GM23338 (cell line): Measurements from ENCODE around the gene ATP5MC2. TPM values are rescaled to one million over a fixed set of nuclear protein-coding genes. Genes with fewer than 3 reads are reported as not detected.

ENCODE experiments used
- ATAC-seq: fragments of 200-7000 bp; cut with Tn5 transposase; 3 replicates; pipeline ENCODE4 v1.9.1; 2020
- DNase-seq: peaks from one replicate; pipeline ENCODE4 v3.0.0-alpha.2; 2015; ENCODE audit warnings: low spot score
- H2AFZ ChIP-seq: fragments of 200-600 bp; sonication (generic); 2 replicates; pipeline ENCODE4 v1.8.0; 2016; ENCODE audit warnings: antibody characterized with exemption, mild to moderate bottlenecking, moderate library complexity
- H3F3A ChIP-seq: fragments of 200-600 bp; sonication (generic); replicated peaks from 2 replicates; pipeline ENCODE4 v1.8.0; 2017; ENCODE audit warnings: antibody characterized with exemption, mixed run types, low read depth
- H3K27ac ChIP-seq: fragments of 200-600 bp; sonication (generic); 2 replicates; pipeline ENCODE4 v1.6.1; 2016; ENCODE audit warnings: low read depth
- H3K27me3 ChIP-seq: fragments of 200-600 bp; sonication (generic); 2 replicates; pipeline ENCODE4 v1.8.0; 2016; ENCODE audit warnings: mild to moderate bottlenecking, mixed run types, moderate library complexity; ENCODE audit not compliant: insufficient read depth
- H3K36me3 ChIP-seq: fragments of 200-600 bp; sonication (generic); 2 replicates; pipeline ENCODE4 v1.8.0; 2016; ENCODE audit warnings: mild to moderate bottlenecking; ENCODE audit not compliant: insufficient read depth
- H3K4me1 ChIP-seq: fragments of 200-600 bp; sonication (generic); 2 replicates; pipeline ENCODE4 v1.8.0; 2016; ENCODE audit warnings: mild to moderate bottlenecking, moderate library complexity; ENCODE audit not compliant: insufficient read depth
- H3K4me2 ChIP-seq: fragments of 200-600 bp; sonication (generic); 2 replicates; pipeline ENCODE4 v1.7.1; 2017; ENCODE audit warnings: mixed run types
- H3K4me3 ChIP-seq: fragments of 200-600 bp; sonication (generic); 2 replicates; pipeline ENCODE4 v1.6.1; 2016; ENCODE audit warnings: mixed run types
- H3K79me2 ChIP-seq: fragments of 200-600 bp; sonication (generic); replicated peaks from 2 replicates; pipeline ENCODE4 v1.8.0; 2017; ENCODE audit warnings: mild to moderate bottlenecking; ENCODE audit not compliant: insufficient read depth
- H3K9me2 ChIP-seq: fragments of 200-600 bp; sonication (generic); 2 replicates; pipeline ENCODE4 v1.8.0; 2017; ENCODE audit not compliant: insufficient read depth
- H4K20me1 ChIP-seq: fragments of 200-600 bp; sonication (generic); replicated peaks from 2 replicates; pipeline ENCODE4 v1.8.0; 2017; ENCODE audit warnings: mild to moderate bottlenecking; ENCODE audit not compliant: insufficient read depth
- H3K27ac Mint-ChIP-seq: 2 replicates; pipeline ENCODE4 v1.8.0; 2020; ENCODE audit warnings: inconsistent platforms, mild to moderate bottlenecking, moderate library complexity, mixed read lengths
- H3K27me3 Mint-ChIP-seq: 3 replicates; pipeline ENCODE4 v1.8.0; 2022; ENCODE audit warnings: low read depth, mild to moderate bottlenecking, moderate library complexity, mixed read lengths, inconsistent platforms; ENCODE audit not compliant: insufficient read depth, poor library complexity
- H3K36me3 Mint-ChIP-seq: 3 replicates; pipeline ENCODE4 v1.8.0; 2021; ENCODE audit warnings: low read depth, mild to moderate bottlenecking, inconsistent platforms, moderate library complexity, mixed read lengths
- H3K4me1 Mint-ChIP-seq: 3 replicates; pipeline ENCODE4 v1.8.0; 2020; ENCODE audit warnings: mild to moderate bottlenecking, inconsistent platforms, mixed read lengths
- H3K4me3 Mint-ChIP-seq: 3 replicates; pipeline ENCODE4 v1.8.0; 2021; ENCODE audit warnings: moderate library complexity, mild to moderate bottlenecking, inconsistent platforms, mixed read lengths
- H3K9me3 Mint-ChIP-seq: 3 replicates; pipeline ENCODE4 v1.8.0; 2020; ENCODE audit warnings: moderate library complexity, mild to moderate bottlenecking, inconsistent platforms, mixed read lengths
- EZH2 ChIP-seq: fragments of 200-600 bp; sonication (generic); IDR thresholded peaks from one replicate; pipeline ENCODE4 v1.8.0; 2017; ENCODE audit warnings: antibody characterized with exemption, mild to moderate bottlenecking, low read depth; ENCODE audit not compliant: unreplicated experiment
- NANOG ChIP-seq: IDR thresholded peaks from 2 replicates; pipeline ENCODE4 v1.6.1; 2016; ENCODE audit warnings: antibody characterized with exemption, borderline replicate concordance
- REST ChIP-seq: IDR thresholded peaks from one replicate; pipeline ENCODE4 v1.6.1; 2018; ENCODE audit warnings: antibody characterized with exemption; ENCODE audit not compliant: unreplicated experiment
- STAT1 ChIP-seq: IDR thresholded peaks from one replicate; pipeline ENCODE4 v1.6.1; 2016; ENCODE audit warnings: antibody characterized with exemption; ENCODE audit not compliant: unreplicated experiment
- ZNF331 ChIP-seq: fragments of 250-450 bp; sonication (Bioruptor Pico); IDR thresholded peaks from 2 replicates; pipeline ENCODE4 v1.5.0; 2020; ENCODE audit warnings: low read depth, mild to moderate bottlenecking, moderate library complexity
- polyA plus RNA-seq: library from polyadenylated mRNA; unstranded; fragments of >200 nt; fragmentation: Nextera tagmentation; extraction: Ambion mirVana; gene quantifications from 2 replicates; pipeline ENCODE4 v1.2.1, GENCODE V29; 2016
- total RNA-seq: library from RNA; depleted of rRNA; stranded (reverse); fragments of >200 nt; shearing (Covaris generic); gene quantifications from 2 replicates; pipeline ENCODE4 v1.2.3, GENCODE V29; 2014
- TF ChIP-seq, protein P1 (sequence below): IDR thresholded peaks from 2 replicates; pipeline ENCODE4 v1.6.1; 2016; ENCODE audit warnings: antibody characterized with exemption

The ATP5MC2 gene
- total and polyA plus RNA-seq, 2 experiments from 2014 or later: 362 to 821 TPM

DNA sequence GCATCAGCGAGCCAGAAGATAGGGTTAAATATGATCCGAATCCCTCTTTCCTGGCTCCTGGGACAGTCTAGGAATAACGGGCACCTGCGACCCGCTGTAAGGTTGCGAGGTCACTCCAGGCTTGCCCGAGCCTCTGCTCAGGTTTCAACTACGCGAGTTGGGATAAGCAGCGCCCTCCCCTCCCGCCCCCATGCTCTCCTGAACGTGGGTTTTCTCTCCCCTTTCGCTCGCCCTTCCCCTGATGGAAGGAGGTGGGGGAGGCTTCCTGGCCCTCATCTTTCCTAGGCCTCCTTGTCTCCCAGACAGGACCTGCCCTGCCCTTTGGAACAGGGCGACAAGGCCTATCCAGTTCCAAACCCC, 753 bp upstream of the ATP5MC2 start (continued):
- TF ChIP-seq EZH2 (no peak), ZNF331 (CRISPR knock-in tag) (no peak), NANOG (no peak), REST (no peak), STAT1 (no peak)
- TF ChIP-seq, protein P1, sequence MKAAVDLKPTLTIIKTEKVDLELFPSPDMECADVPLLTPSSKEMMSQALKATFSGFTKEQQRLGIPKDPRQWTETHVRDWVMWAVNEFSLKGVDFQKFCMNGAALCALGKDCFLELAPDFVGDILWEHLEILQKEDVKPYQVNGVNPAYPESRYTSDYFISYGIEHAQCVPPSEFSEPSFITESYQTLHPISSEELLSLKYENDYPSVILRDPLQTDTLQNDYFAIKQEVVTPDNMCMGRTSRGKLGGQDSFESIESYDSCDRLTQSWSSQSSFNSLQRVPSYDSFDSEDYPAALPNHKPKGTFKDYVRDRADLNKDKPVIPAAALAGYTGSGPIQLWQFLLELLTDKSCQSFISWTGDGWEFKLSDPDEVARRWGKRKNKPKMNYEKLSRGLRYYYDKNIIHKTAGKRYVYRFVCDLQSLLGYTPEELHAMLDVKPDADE: 0 out of 2 replicates have a peak, but pooled peaks have one; percentile 3

- H3K27ac Mint-ChIP-seq: peak overlapping the region; percentile 98
- Histone ChIP-seq H3K36me3 (peaks cover 31% of the 10 kb centered on the region), H3F3A (peaks cover 18% of the 10 kb centered on the region), H3K27me3 (no peaks in the 10 kb centered on the region), H3K9me2 (no peaks in the 10 kb centered on the region), H2AFZ (peak overlapping the region; percentile 70; the same call in 1 of the 2 replicates), H3K4me1 (peaks cover 31% of the 10 kb centered on the region), H4K20me1 (peaks cover 21% of the 10 kb centered on the region; the same call in 1 of the 2 replicates), H3K4me3 (peak overlapping the region; percentile 95), H3K79me2 (peaks cover 39% of the 10 kb centered on the region), H3K4me2 (peak overlapping the region; percentile 99), H3K27ac (peak overlapping the region; percentile 97)
- no peaks in the 10 kb centered on the region for H3K9me3 Mint-ChIP-seq
- peak overlapping the region; percentile 92 for H3K4me3 Mint-ChIP-seq
- no peak for TF ChIP-seq REST
- ATAC-seq: no peak
- H3K27me3 Mint-ChIP-seq: peaks cover 12% of the 10 kb centered on the region
- H3K36me3 Mint-ChIP-seq: peaks cover 47% of the 10 kb centered on the region
- H3K4me1 Mint-ChIP-seq: peaks cover 29% of the 10 kb centered on the region
- DNase-seq: no peak
Measured at GRCh38 chr12:53674977-53675700, 744 bp downstream of the ATP5MC2 start.
